ENCODE results near the gene EPAS1. TPM values are rescaled to one million over a fixed set of nuclear protein-coding genes. Genes with fewer than 3 reads are reported as not detected.

Gene EPAS1
- total and polyA plus RNA-seq, 9 of the 15 experiments (the other 6 are each of a cell fraction or from before 2014, with no cell fraction given), result 0.25 to 11.2 (median 4.1) TPM

GRCh38 chr2:46277431-46278190 lies 19.6 kb upstream of the EPAS1 start:
- Histone ChIP-seq H3K4me2 (ENCODE audit: insufficient read depth, low read length) (no peak overlapping the region), H3K27ac (ENCODE audit: extremely low read depth, low read depth, low read length) (no peak overlapping the region), H2AFZ (ENCODE audit: low read depth, low read length) (no peak overlapping the region), H3K9me3 (replicated peaks; ENCODE audit: control insufficient read depth, insufficient read depth, low read depth, low read length) (no peaks in the 10 kb centered on the region), H3K27me3 (ENCODE audit: control insufficient read depth in 2 of 2, insufficient read depth in 2 of 2, low read length in 2 of 2) (no peaks in the 10 kb centered on the region), H3K79me2 (ENCODE audit: control insufficient read depth, insufficient read depth, low read length) (no peaks in the 10 kb centered on the region), H3K9ac (ENCODE audit: insufficient read depth in 1 of 2, low read depth in 2 of 2, low read length in 2 of 2) (no peak overlapping the region), H4K20me1 (replicated peaks; ENCODE audit: control insufficient read depth, insufficient read depth, low read length) (no peaks in the 10 kb centered on the region), H3K4me1 (replicated peaks in 1 of 2; ENCODE audit: control insufficient read depth in 2 of 2, insufficient read depth in 2 of 2, low read length in 2 of 2) (peaks cover 6 to 8% of the 10 kb centered on the region in 2 experiments), H3K9me1 (ENCODE audit: control insufficient read depth, insufficient read depth, low read length) (no peaks in the 10 kb centered on the region), H3K36me3 (ENCODE audit: control insufficient read depth, insufficient read depth, low read length) (no peaks in the 10 kb centered on the region), H3K4me3 (no peak overlapping the region)
- no peak for DNase-seq (ENCODE audit: extremely low read depth in 1 of 4, low spot score in 3 of 4)
- FAIRE-seq, result no peak
- ATAC-seq, result no peak
- in situ Hi-C loops (cut with MboI), result no loop called here
- no peak for TF ChIP-seq TSHZ1 (CRISPR knock-in tag; IDR thresholded peaks at IDR 0.05)
- POLR2A ChIA-PET, result interaction anchor here (0.6 to 1.7 kb wide), 3 partner anchors 12 to 130 kb away, joined by 3 to 4 read pairs (median 3); no protein-coding TSS in a partner anchor
- CTCF ChIA-PET (ENCODE audit: low intra/inter-chr PET ratio), result no interaction called here
- WGBS (ENCODE audit: insufficient coverage, low coverage, missing lambda C conversion rate), result 54% methylated on average over 7 of the region's 7 CpGs
- BruUV-seq (replicated peaks), result no TSS peak
- intact Hi-C loops (cut with micrococcal nuclease), result no loop called here
